Esophagus muscularis mucosa (tissue), 4 donors: ENCODE measurements around the gene PPAT.

Experiments used
- CTCF ChIP-seq, 3 experiments: fragments of 200-600 bp in 2 of 3; fragments of 450-650 bp in 1 of 3; sonication (generic) in 2 of 3; IDR thresholded peaks; one replicate each; pipeline ENCODE4 v1.5.1; 2017 to 2019; ENCODE audit warnings: antibody characterized with exemption in 3 of 3, mild to moderate bottlenecking in 2 of 3, moderate library complexity in 1 of 3
- EP300 ChIP-seq: sonication (generic); formaldehyde crosslinking; IDR thresholded peaks from one replicate; pipeline ENCODE4 v1.6.1; 2017; ENCODE audit warnings: antibody characterized with exemption
- POLR2A ChIP-seq: fragments of 450-650 bp; IDR thresholded peaks from one replicate; pipeline ENCODE4 v1.6.1; 2017; ENCODE audit warnings: antibody characterized with exemption, moderate library complexity, mild to moderate bottlenecking, low read depth

GRCh38 chr4:56430203-56430602 lies 5.2 kb downstream of the PPAT start:
- TF ChIP-seq POLR2A (no peak), EP300 (no peak), CTCF (IDR thresholded peaks at IDR 0.05) (no peak)
